ENCODE measurements around the gene SLC39A11.

SLC39A11 gene

DNA sequence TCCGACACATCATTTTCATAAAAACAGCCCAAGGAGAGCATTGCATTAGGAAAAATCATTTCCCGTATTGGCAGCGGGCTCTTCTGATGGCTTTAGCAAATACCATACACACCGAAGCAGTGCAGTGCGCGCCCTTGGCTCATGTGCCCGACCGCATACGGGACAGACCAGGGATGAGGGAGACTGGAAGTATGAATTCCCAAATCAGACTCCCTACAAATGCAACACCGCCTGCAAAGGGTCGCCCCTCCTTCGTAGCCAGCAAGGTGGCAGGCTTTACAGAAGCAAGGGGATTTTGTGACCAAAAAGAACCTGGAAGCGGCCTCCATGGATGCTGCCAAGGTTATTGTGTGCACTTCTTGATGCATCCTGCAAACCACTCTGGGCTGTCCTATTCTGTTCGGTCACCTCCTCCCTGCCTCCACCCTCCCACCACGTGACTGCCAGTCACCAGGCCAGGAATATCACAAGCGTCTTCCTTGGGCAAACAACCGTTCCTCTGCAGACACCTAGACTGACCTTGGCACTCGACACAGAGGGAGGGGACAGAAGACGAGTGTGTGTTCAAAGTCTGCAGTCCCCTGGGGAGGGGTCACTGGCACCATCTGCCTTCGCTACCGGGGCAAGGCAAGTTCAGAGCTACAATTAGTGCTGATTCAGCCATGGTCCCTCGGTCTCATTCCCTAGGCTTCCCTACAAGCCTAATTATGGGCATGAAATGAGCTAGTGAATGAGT, 460.4 kb downstream of the SLC39A11 start:
- Histone ChIP-seq H2BK12ac (ENCODE audit: low read length) (no peak overlapping the region), H3K79me1 (ENCODE audit: low read length) (no peaks in the 10 kb centered on the region), H3K36me3 (ENCODE audit: control insufficient read depth in 1 of 2, insufficient read depth in 2 of 2, low read length in 2 of 2) (no peaks in the 10 kb centered on the region), H4K12ac (ENCODE audit: low read depth, low read length) (no peak overlapping the region), H2BK120ac (ENCODE audit: insufficient read depth, low read length, poor library complexity) (no peak overlapping the region), H3K9me3 (ENCODE audit: insufficient read depth, low read depth, low read length) (peaks cover 1% of the 10 kb centered on the region), H3K14ac (ENCODE audit: low read length) (no peak overlapping the region), H3K4me2 (ENCODE audit: low read length) (no peak overlapping the region), H3K4me1 (ENCODE audit: control insufficient read depth in 1 of 2, insufficient read depth in 2 of 2, low read length in 2 of 2) (no peaks in the 10 kb centered on the region), H3K23ac (ENCODE audit: low read length) (no peak overlapping the region), H3K4me3 (ENCODE audit: low read depth, low read length) (peak overlapping the region; percentile 46), H3K79me2 (ENCODE audit: control insufficient read depth, insufficient read depth, low read length, poor library complexity) (no peaks in the 10 kb centered on the region), H4K91ac (ENCODE audit: low read depth, low read length) (no peak overlapping the region), H3K18ac (ENCODE audit: low read length) (no peak overlapping the region), H3K4ac (ENCODE audit: low read depth, low read length) (no peak overlapping the region), H4K8ac (ENCODE audit: low read depth, low read length) (no peak overlapping the region), H2AFZ (ENCODE audit: insufficient read depth, low read length, poor library complexity) (no peak overlapping the region), H3K27me3 (ENCODE audit: insufficient read depth, low read length) (no peaks in the 10 kb centered on the region), H3K27ac (ENCODE audit: low read depth, low read length) (no peak overlapping the region), H3K9ac (ENCODE audit: low read length) (no peak overlapping the region), H2AK5ac (ENCODE audit: low read length) (no peak overlapping the region), H2BK5ac (ENCODE audit: low read depth, low read length, poor library complexity) (no peak overlapping the region)
- no CpG with 5 or more reads among the region's 22 CpGs for WGBS (ENCODE audit: extremely low coverage, insufficient coverage, insufficient read length)
- no peak for DNase-seq

DNA sequence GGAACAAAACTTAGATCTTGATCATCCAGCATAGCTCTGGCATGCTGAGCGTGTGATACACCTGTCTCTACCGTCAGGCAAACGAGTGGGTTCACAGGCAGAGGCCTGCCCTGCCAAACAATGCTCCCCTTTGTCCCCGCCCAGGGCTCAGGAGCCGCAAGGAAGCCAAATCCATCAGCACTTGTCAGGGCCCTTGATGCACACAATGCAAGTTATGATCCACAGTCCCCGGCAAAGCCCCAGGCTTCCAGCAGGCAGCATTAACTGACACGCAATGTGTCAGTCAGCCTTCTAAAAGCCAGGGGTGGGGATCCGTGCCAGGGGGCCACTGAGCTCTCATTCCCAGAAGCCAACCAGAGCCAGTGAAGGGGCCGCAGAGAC, 460.9 kb downstream of the SLC39A11 start:
- H3K79me1 ChIP-seq (ENCODE audit: low read length), result no peaks in the 10 kb centered on the region
- H3K4me2 ChIP-seq (ENCODE audit: low read length), result no peak overlapping the region
- WGBS (ENCODE audit: extremely low coverage, insufficient coverage, insufficient read length), result no CpG with 5 or more reads among the region's 9 CpGs
- no peak overlapping the region for H2BK120ac ChIP-seq (ENCODE audit: insufficient read depth, low read length, poor library complexity)
- no peak overlapping the region for H4K91ac ChIP-seq (ENCODE audit: low read depth, low read length)
- no peak overlapping the region for H4K8ac ChIP-seq (ENCODE audit: low read depth, low read length)
- peaks cover 4% of the 10 kb centered on the region for H3K9me3 ChIP-seq (ENCODE audit: insufficient read depth, low read depth, low read length)
- H2AK5ac ChIP-seq (ENCODE audit: low read length), result no peak overlapping the region
- no peaks in the 10 kb centered on the region for H3K79me2 ChIP-seq (ENCODE audit: control insufficient read depth, insufficient read depth, low read length, poor library complexity)
- H3K4me1 ChIP-seq (ENCODE audit: control insufficient read depth in 1 of 2, insufficient read depth in 2 of 2, low read length in 2 of 2), result no peaks in the 10 kb centered on the region
- H3K27me3 ChIP-seq (ENCODE audit: insufficient read depth, low read length), result no peaks in the 10 kb centered on the region
- no peak overlapping the region for H3K4me3 ChIP-seq (ENCODE audit: low read depth, low read length)
- no peak overlapping the region for H3K23ac ChIP-seq (ENCODE audit: low read length)
- H3K14ac ChIP-seq (ENCODE audit: low read length), result no peak overlapping the region
- no peak overlapping the region for H3K4ac ChIP-seq (ENCODE audit: low read depth, low read length)
- H3K9ac ChIP-seq (ENCODE audit: low read length), result no peak overlapping the region
- no peak overlapping the region for H4K12ac ChIP-seq (ENCODE audit: low read depth, low read length)
- no peak overlapping the region for H2BK5ac ChIP-seq (ENCODE audit: low read depth, low read length, poor library complexity)
- no peak overlapping the region for H3K27ac ChIP-seq (ENCODE audit: low read depth, low read length)
- H3K36me3 ChIP-seq (ENCODE audit: control insufficient read depth in 1 of 2, insufficient read depth in 2 of 2, low read length in 2 of 2), result no peaks in the 10 kb centered on the region
- no peak overlapping the region for H2BK12ac ChIP-seq (ENCODE audit: low read length)
- H3K18ac ChIP-seq (ENCODE audit: low read length), result no peak overlapping the region
- no peak for DNase-seq
- H2AFZ ChIP-seq (ENCODE audit: insufficient read depth, low read length, poor library complexity), result no peak overlapping the region

DNA sequence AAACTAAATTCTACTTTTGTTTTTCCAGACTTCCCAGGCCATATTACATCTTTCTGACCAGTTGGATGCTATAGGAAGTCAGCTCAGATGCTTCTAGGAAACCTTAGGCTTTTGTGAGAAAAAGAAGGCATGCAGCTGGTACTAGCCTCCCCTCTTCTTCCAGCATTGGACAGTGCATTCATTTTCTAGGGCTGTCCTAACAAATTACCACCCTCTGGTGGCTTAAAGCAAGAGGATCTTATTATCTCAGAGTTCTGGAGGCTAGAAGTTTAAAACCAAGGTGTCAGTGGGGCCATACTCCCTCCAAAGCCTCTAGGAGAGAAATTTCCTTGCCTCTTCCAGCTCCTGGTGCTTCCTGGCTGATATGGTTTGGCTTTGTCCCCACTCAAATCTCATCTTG, 467.8 kb downstream of the SLC39A11 start:
- H4K12ac ChIP-seq (ENCODE audit: low read depth, low read length), result no peak overlapping the region
- no peak overlapping the region for H2AFZ ChIP-seq (ENCODE audit: insufficient read depth, low read length, poor library complexity)
- no peak overlapping the region for H3K27ac ChIP-seq (ENCODE audit: low read depth, low read length)
- no peaks in the 10 kb centered on the region for H3K79me1 ChIP-seq (ENCODE audit: low read length)
- no peak overlapping the region for H4K91ac ChIP-seq (ENCODE audit: low read depth, low read length)
- no peaks in the 10 kb centered on the region for H3K4me1 ChIP-seq (ENCODE audit: control insufficient read depth in 1 of 2, insufficient read depth in 2 of 2, low read length in 2 of 2)
- H4K8ac ChIP-seq (ENCODE audit: low read depth, low read length), result no peak overlapping the region
- peaks cover 3% of the 10 kb centered on the region for H3K9me3 ChIP-seq (ENCODE audit: insufficient read depth, low read depth, low read length)
- DNase-seq, result no peak
- H3K4me2 ChIP-seq (ENCODE audit: low read length), result no peak overlapping the region
- no peaks in the 10 kb centered on the region for H3K79me2 ChIP-seq (ENCODE audit: control insufficient read depth, insufficient read depth, low read length, poor library complexity)
- no peaks in the 10 kb centered on the region for H3K36me3 ChIP-seq (ENCODE audit: control insufficient read depth in 1 of 2, insufficient read depth in 2 of 2, low read length in 2 of 2)
- no peak overlapping the region for H3K18ac ChIP-seq (ENCODE audit: low read length)
- no peak overlapping the region for H3K4me3 ChIP-seq (ENCODE audit: low read depth, low read length)
- no peaks in the 10 kb centered on the region for H3K27me3 ChIP-seq (ENCODE audit: insufficient read depth, low read length)
- H2BK120ac ChIP-seq (ENCODE audit: insufficient read depth, low read length, poor library complexity), result no peak overlapping the region
- H3K23ac ChIP-seq (ENCODE audit: low read length), result no peak overlapping the region
- H2BK12ac ChIP-seq (ENCODE audit: low read length), result no peak overlapping the region
- H3K14ac ChIP-seq (ENCODE audit: low read length), result no peak overlapping the region
- H3K4ac ChIP-seq (ENCODE audit: low read depth, low read length), result no peak overlapping the region
- no peak overlapping the region for H2BK5ac ChIP-seq (ENCODE audit: low read depth, low read length, poor library complexity)
- H3K9ac ChIP-seq (ENCODE audit: low read length), result no peak overlapping the region
- no peak overlapping the region for H2AK5ac ChIP-seq (ENCODE audit: low read length)

DNA sequence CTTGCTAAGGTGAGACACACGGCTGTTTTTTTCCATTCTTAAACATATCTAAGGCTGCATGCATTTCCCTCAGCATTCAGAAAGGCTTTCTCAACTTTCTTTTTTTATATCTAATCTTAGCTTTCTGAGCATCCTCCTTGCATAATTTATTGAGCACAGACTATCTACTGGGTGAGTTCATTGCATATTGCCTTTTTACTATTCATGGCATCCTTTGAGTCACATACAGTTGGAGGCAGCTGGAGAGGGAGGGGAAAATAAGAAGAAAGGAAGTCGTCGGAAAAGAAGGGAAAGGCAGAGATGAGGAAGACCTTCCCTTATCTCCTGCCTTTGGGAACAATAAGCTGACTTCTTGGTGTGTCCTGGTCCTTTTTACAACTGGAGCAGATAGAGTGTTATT, 468.3 kb downstream of the SLC39A11 start:
- Histone ChIP-seq H3K9ac (ENCODE audit: low read length) (no peak overlapping the region), H3K18ac (ENCODE audit: low read length) (no peak overlapping the region), H3K23ac (ENCODE audit: low read length) (no peak overlapping the region), H3K27ac (ENCODE audit: low read depth, low read length) (no peak overlapping the region), H2AK5ac (ENCODE audit: low read length) (no peak overlapping the region), H3K9me3 (ENCODE audit: insufficient read depth, low read depth, low read length) (peaks cover 3% of the 10 kb centered on the region), H3K27me3 (ENCODE audit: insufficient read depth, low read length) (no peaks in the 10 kb centered on the region), H3K79me2 (ENCODE audit: control insufficient read depth, insufficient read depth, low read length, poor library complexity) (no peaks in the 10 kb centered on the region), H3K79me1 (ENCODE audit: low read length) (no peaks in the 10 kb centered on the region), H3K36me3 (ENCODE audit: control insufficient read depth in 1 of 2, insufficient read depth in 2 of 2, low read length in 2 of 2) (no peaks in the 10 kb centered on the region), H2BK5ac (ENCODE audit: low read depth, low read length, poor library complexity) (no peak overlapping the region), H4K12ac (ENCODE audit: low read depth, low read length) (no peak overlapping the region), H3K4me2 (ENCODE audit: low read length) (no peak overlapping the region), H2AFZ (ENCODE audit: insufficient read depth, low read length, poor library complexity) (no peak overlapping the region), H4K91ac (ENCODE audit: low read depth, low read length) (no peak overlapping the region), H4K8ac (ENCODE audit: low read depth, low read length) (no peak overlapping the region), H3K14ac (ENCODE audit: low read length) (no peak overlapping the region), H3K4me3 (ENCODE audit: low read depth, low read length) (no peak overlapping the region), H3K4ac (ENCODE audit: low read depth, low read length) (no peak overlapping the region), H3K4me1 (ENCODE audit: control insufficient read depth in 1 of 2, insufficient read depth in 2 of 2, low read length in 2 of 2) (no peaks in the 10 kb centered on the region), H2BK120ac (ENCODE audit: insufficient read depth, low read length, poor library complexity) (no peak overlapping the region), H2BK12ac (ENCODE audit: low read length) (no peak overlapping the region)
- no CpG with 5 or more reads among the region's 3 CpGs for WGBS (ENCODE audit: extremely low coverage, insufficient coverage, insufficient read length)
- no peak for DNase-seq

Data from trophoblast cell (in vitro differentiated cells and primary cell).